ENCODE measurements around the gene GOLGA8M. TPM values are rescaled to one million over a fixed set of nuclear protein-coding genes. Genes with fewer than 3 reads are reported as not detected.
"Not testable (repeated sequence)": the region's sequence is repeated elsewhere in the genome, so short reads cannot be mapped to it uniquely, and the experiment has no call there.

GOLGA8M gene
- total RNA-seq, 4 donors from 2014 or later: 0.26 to 5.1 (median 4.2) TPM; not detected in 1

DNA sequence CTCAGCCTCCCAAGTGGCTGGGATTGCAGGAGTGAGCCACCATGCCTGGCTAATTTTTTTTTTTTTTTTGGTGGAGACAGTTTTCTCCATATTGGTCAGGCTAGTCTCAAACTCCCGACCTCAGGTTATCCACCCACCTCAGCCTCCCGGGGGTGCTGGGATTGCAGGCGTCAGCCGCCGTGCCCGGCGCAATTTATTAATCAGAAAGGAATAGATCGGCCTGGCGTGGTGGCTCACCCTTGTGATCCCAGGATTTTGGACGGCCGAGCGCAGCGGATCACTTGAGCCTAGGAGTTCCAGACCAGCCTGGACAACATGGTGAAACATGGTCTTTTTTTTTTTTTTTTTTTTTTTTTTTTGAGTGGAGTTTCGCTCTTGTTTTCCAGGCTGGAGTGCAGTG, 13.3 kb upstream of the GOLGA8M start:
- H3K27me3 ChIP-seq: no peaks in the 10 kb centered on the region
- H3K9me3 ChIP-seq: no peaks in the 10 kb centered on the region
- intact Hi-C loops (cut with DNase I; ENCODE audit: low total_unique reads): no loop called here
- no peaks in the 10 kb centered on the region for H3K4me1 ChIP-seq
- H3K27ac ChIP-seq: no peak overlapping the region
- no peaks in the 10 kb centered on the region for H3K36me3 ChIP-seq
- no peak for DNase-seq
- H3K4me3 ChIP-seq: no peak overlapping the region
- TF ChIP-seq, protein P1, sequence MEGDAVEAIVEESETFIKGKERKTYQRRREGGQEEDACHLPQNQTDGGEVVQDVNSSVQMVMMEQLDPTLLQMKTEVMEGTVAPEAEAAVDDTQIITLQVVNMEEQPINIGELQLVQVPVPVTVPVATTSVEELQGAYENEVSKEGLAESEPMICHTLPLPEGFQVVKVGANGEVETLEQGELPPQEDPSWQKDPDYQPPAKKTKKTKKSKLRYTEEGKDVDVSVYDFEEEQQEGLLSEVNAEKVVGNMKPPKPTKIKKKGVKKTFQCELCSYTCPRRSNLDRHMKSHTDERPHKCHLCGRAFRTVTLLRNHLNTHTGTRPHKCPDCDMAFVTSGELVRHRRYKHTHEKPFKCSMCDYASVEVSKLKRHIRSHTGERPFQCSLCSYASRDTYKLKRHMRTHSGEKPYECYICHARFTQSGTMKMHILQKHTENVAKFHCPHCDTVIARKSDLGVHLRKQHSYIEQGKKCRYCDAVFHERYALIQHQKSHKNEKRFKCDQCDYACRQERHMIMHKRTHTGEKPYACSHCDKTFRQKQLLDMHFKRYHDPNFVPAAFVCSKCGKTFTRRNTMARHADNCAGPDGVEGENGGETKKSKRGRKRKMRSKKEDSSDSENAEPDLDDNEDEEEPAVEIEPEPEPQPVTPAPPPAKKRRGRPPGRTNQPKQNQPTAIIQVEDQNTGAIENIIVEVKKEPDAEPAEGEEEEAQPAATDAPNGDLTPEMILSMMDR (IDR thresholded peaks at IDR 0.05): no peak
- no peak for TF ChIP-seq POLR2A (IDR thresholded peaks at IDR 0.05)

DNA sequence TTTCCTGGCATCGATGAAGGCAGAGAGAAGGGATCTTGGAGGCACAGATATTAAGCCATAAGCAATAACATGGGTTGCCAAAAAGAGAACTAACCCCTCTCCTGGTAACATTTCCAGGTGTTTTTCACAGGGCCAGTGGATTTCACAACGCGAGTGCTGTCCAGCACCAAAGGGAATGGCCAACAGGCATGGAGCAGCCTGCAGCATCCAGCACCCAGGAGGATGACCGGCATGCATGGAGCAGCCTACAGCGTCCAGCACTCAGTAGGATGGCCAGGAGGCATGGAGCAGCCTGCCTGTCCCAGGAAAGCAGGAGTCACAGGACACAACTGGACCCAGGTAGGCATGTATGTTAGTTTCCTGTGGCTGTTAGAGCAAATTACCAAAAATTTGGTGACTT, 11.8 kb upstream of the GOLGA8M start:
- DNase-seq; H3K4me1 ChIP-seq; H3K27ac ChIP-seq; H3K9me3 ChIP-seq; H3K36me3 ChIP-seq; intact Hi-C loops (cut with DNase I; ENCODE audit: low total_unique reads); H3K27me3 ChIP-seq; H3K4me3 ChIP-seq: not testable (repeated sequence)

DNA sequence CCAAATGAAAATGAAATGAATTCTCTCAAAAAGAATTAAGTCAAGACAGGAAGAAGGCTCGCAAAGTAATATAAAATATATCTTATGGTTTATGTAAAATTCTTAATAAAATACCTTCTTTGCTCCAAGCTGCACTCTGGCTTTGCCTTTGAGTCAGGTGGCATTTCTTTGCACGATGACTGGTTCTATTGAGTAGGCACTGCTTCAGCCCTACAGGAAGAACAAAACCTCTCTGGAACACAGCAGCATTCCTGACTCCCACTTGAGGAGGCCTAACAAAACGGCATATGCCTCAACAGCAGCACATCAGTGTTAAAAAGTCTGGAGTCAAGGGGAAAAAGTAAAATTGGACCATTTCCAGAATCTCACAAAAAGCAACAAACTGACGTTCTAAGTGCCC, 7.4 kb upstream of the GOLGA8M start:
- H3K36me3 ChIP-seq; H3K4me1 ChIP-seq; H3K4me3 ChIP-seq; H3K27me3 ChIP-seq; intact Hi-C loops (cut with DNase I; ENCODE audit: low total_unique reads); H3K9me3 ChIP-seq; H3K27ac ChIP-seq; DNase-seq: not testable (repeated sequence)

DNA sequence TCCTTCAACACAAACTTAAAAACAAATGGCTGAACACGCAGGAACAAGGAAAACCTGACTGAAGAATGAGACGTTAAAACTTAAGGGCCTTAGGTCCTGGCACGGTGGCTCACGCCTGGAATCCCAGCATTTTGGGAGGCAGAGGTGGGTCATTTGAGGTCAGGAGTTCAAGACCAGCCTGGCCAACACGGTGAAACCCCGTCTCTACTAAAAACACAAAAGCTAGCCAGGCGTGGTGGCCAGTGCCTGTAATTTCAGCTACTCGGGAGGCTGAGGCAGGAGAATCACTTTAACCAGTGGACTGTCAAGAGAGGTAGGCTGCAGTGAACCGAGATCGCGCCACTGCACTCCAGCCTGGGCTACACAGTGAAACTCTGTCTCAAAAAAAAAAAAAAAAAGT, 6.4 kb upstream of the GOLGA8M start:
- H3K4me3 ChIP-seq; DNase-seq; H3K27ac ChIP-seq; intact Hi-C loops (cut with DNase I; ENCODE audit: low total_unique reads); H3K9me3 ChIP-seq; H3K36me3 ChIP-seq; H3K27me3 ChIP-seq; H3K4me1 ChIP-seq: not testable (repeated sequence)

DNA sequence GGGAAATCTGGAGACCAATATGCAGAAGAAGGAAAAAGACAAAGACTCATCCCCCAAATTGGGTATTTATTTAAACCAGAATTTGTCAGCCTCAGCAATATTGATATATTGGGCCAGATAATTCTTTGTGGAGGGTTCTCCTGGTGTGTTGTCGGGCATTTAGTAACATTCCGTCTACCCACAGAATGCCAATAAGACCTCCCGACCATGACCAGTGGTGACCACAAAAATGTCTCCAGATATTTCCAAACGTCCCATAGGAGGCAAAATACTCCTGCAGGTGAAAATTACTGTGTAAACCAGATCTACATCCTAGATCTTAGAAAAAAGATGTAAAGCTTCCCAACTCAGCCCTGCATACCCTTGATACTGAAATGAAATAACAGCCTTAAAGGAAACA, 2.0 kb upstream of the GOLGA8M start:
- DNase-seq; H3K9me3 ChIP-seq; H3K27ac ChIP-seq; H3K27me3 ChIP-seq; H3K4me1 ChIP-seq; H3K36me3 ChIP-seq; H3K4me3 ChIP-seq; intact Hi-C loops (cut with DNase I; ENCODE audit: low total_unique reads): not testable (repeated sequence)

DNA sequence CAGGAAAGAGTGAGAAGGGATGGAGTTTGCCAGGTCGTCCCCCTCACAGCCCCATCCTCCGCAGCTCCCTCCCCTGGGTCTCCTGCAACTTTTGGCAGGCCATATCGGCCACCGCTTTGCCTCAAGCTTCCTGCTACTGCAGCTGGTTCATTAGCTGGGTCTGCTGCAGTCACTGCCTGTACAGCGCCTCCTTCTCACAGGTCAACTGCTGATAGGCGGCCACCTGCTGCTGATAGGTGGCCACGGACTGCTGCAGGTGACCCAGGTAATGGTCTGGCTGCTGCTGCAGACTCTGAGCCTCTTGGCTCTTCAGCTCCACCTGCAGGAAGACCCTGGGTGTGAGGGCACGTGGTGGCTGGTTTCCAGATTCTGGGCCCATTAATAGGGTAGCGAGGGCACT, 8.3 kb downstream of the GOLGA8M start:
- intact Hi-C loops (cut with DNase I; ENCODE audit: low total_unique reads); H3K36me3 ChIP-seq; H3K4me1 ChIP-seq; H3K9me3 ChIP-seq; H3K27ac ChIP-seq; H3K4me3 ChIP-seq; H3K27me3 ChIP-seq; DNase-seq: not testable (repeated sequence)

DNA sequence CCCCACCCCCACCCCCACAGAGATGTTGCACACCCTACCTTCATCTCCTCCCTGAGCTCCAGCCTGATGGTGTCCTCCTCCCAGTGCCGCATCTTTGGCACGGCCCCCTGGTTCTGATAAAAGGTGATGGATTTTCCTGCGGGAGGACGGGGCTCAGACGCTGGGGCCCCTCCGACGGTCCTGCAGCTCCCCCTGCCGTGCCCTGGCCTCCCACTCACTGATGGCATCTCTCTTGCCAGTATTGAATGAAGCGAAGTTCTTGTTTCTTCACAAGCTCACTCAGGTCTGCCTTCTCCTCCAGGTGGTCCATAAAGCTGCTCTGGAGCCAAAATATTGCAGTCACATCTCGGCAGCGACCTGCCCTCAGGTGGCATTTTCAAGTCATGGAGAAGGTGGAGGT, 9.8 kb downstream of the GOLGA8M start:
- H3K27ac ChIP-seq; H3K9me3 ChIP-seq; H3K27me3 ChIP-seq; H3K4me1 ChIP-seq; H3K4me3 ChIP-seq; H3K36me3 ChIP-seq; intact Hi-C loops (cut with DNase I; ENCODE audit: low total_unique reads); DNase-seq: not testable (repeated sequence)

DNA sequence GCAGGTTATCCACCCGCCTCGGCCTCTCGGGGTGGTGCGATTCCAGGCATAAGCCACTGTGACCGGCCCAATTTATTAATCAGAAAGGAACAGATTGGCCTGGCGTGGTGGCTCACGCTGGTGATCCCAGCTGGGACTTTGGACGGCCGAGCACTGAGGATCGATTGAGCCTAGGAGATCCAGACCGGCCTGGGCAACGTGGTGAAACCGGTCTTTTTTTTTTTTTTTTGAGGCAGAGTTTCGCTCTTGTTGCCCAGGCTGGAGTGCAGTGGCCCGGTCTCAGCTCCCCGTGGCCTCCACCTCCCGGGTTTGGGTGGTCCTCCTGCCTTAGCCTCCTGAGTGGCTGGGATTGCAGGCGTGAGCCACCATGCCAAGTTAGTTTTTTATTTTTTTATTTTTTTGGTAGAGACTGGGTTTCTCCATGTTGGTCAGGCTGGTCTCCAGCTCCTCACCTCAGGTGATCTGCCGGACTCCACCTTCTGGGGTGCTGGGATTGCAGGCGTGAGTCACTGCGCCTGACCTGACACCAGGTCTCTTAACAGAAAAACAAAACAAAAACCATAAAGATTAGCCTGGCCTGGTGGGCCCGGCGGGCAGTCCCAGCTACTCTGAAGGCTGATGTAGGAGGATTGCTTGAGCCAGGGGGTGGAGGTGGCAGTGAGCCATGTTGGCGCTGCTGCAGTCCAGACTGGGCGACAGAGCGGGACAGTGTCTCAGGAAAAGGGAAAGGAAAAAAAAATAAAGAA, 18.0 kb downstream of the GOLGA8M start:
- DNase-seq; H3K27me3 ChIP-seq; H3K36me3 ChIP-seq; H3K9me3 ChIP-seq; H3K4me1 ChIP-seq; intact Hi-C loops (cut with DNase I; ENCODE audit: low total_unique reads); H3K27ac ChIP-seq; H3K4me3 ChIP-seq: not testable (repeated sequence)

DNA sequence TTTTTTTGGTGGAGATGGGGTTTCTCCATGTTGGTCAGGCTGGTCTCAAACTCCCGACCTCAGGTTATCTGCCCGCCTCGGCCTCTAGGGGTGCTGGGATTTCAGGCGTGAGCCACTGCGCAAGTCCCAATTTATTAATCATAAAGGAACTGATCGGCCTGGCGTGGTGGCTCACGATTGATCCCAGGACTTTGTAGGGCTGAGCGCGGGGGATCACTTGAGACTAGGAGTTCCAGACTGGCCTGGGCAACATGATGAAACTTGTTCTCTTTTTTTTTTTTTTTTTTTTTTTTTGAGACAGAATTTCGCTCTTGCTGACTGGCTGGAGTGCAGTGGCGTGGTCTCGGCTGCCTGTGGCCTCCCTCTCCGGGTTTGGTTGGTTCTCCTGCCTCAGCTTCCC, 19.2 kb downstream of the GOLGA8M start:
- H3K27ac ChIP-seq; H3K4me3 ChIP-seq; H3K27me3 ChIP-seq; H3K4me1 ChIP-seq; DNase-seq; intact Hi-C loops (cut with DNase I; ENCODE audit: low total_unique reads); H3K9me3 ChIP-seq; H3K36me3 ChIP-seq: not testable (repeated sequence)

DNA sequence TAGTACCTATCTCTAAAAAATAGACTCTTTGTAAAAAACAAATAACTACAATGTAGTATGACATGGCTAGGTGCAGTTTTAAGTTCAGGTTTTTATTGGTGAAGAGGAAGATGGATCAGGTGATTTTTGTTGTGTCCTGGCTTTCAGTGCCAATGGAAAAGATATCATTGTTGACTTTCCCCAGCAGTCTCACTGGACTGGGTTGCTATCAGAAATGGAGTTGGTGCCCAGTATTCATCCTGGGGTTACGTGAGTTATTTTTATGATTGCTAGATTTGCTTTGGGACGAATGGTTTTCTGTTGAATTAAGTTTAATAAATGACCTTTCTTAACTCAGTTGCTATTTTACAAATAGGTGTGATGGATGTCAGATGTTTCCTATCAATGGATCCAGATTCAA, 38.7 kb downstream of the GOLGA8M start:
- H3K4me1 ChIP-seq; H3K36me3 ChIP-seq; intact Hi-C loops (cut with DNase I; ENCODE audit: low total_unique reads); H3K9me3 ChIP-seq; DNase-seq; H3K27me3 ChIP-seq; H3K27ac ChIP-seq; H3K4me3 ChIP-seq: not testable (repeated sequence)

DNA sequence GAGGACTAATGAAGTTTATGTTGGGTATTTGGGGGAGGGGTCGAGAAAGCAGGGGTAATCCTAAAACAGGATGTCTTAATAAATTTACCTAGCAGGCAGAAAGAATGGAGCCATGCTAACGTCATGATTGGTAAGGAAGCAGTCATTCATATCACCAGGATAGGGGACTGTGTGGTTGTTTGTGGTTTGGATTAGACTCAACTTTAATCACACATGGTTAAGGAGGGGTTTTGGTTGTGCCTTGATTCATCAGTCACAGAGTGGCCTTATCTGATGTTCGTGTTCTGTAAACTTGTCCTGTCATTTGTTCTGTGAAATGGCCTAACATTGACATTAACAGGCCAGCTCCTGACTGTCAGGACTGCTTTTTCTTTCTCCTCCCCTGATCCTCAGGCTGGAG, 40.1 kb downstream of the GOLGA8M start:
- H3K36me3 ChIP-seq; intact Hi-C loops (cut with DNase I; ENCODE audit: low total_unique reads); H3K9me3 ChIP-seq; DNase-seq; H3K4me3 ChIP-seq; H3K27ac ChIP-seq; H3K27me3 ChIP-seq; H3K4me1 ChIP-seq: not testable (repeated sequence)

DNA sequence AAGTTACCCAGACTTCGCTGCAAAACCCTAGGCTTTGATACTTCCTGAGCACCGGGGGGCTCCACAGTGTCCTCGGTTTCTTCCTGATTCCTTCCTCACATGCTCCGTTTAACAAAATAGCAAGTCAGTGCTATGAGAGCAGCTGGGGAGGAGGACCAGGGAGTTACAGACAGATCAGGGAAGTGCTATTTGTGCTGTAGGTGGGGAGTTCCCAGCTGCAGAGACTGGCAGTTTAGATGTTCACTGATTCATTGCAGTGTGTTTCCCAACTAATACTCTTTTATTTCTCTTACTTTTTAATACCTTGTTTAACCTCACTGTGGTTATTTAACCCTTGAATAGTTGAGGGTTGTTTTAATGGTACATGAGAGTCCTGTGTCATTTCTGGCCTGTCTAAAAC, 45.8 kb downstream of the GOLGA8M start:
- intact Hi-C loops (cut with DNase I; ENCODE audit: low total_unique reads); H3K4me1 ChIP-seq; H3K4me3 ChIP-seq; H3K27ac ChIP-seq; H3K36me3 ChIP-seq; H3K27me3 ChIP-seq; DNase-seq; H3K9me3 ChIP-seq: not testable (repeated sequence)

DNA sequence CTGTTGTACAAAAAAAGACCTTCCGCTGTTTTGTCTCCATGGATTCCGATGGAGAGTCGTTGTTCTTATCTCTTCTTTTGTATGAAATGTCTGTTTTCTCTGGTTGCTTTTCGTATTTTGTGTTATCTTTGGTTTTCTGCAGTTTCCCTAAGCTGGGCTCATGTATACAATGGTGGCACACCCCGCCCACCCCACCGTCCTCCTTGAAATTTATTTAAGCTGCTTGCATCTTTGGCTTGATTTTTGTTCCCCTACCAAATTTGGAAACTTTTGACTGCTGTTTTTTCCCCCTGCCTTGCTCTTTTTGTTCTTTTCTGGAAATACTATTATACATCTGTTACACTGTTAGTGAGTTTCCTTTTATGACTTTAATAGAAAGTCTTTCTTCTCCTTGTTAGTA, 47.6 kb downstream of the GOLGA8M start:
- H3K27ac ChIP-seq; intact Hi-C loops (cut with DNase I; ENCODE audit: low total_unique reads); H3K4me3 ChIP-seq; H3K27me3 ChIP-seq; H3K36me3 ChIP-seq; DNase-seq; H3K4me1 ChIP-seq; H3K9me3 ChIP-seq: not testable (repeated sequence)

Data from uterus (tissue), 4 donors.